MCF 10A (cell line): Measurements from ENCODE around the gene SLC6A7. TPM values are rescaled to one million over a fixed set of nuclear protein-coding genes. Genes with fewer than 3 reads are reported as not detected.

Source experiments
- BruUV-seq: library from RNA; stranded (reverse); fragments of 400-500 nt; replicated peaks from 2 replicates; lab custom pipeline; 2021; lab: Mats Ljungman, UMichigan
- CTCF ChIA-PET: fragments of 300-600 bp; sonication (Branson Sonifier 250); formaldehyde crosslinking; extraction: SDS; loops from one replicate; lab custom pipeline; 2021; ENCODE audit warnings: antibody characterized with exemption, inconsistent platforms; lab: Yijun Ruan, JAX
- POLR2A ChIA-PET: fragments of 300-600, 350-650 bp; sonication (Branson Sonifier 250); formaldehyde crosslinking; extraction: SDS; loops from one replicate; lab custom pipeline; 2020; ENCODE audit warnings: antibody characterized with exemption, inconsistent platforms; lab: Yijun Ruan, JAX
- DNase-seq: peaks from one replicate; pipeline ENCODE4 v3.0.0-alpha.2; 2018; ENCODE audit not compliant: unreplicated experiment
- H3K27ac Mint-ChIP-seq: one replicate; pipeline ENCODE4 v1.8.0; 2022; ENCODE audit warnings: mild to moderate bottlenecking, low read depth, mixed read lengths; ENCODE audit not compliant: unreplicated experiment
- H3K27me3 Mint-ChIP-seq: one replicate; pipeline ENCODE4 v1.8.0; 2022; ENCODE audit warnings: mixed read lengths; ENCODE audit not compliant: insufficient read depth, unreplicated experiment
- H3K36me3 Mint-ChIP-seq: one replicate; pipeline ENCODE4 v1.8.0; 2022; ENCODE audit warnings: mild to moderate bottlenecking, moderate library complexity, mixed read lengths; ENCODE audit not compliant: insufficient read depth, unreplicated experiment
- H3K4me1 Mint-ChIP-seq: one replicate; pipeline ENCODE4 v1.8.0; 2022; ENCODE audit warnings: mixed read lengths; ENCODE audit not compliant: insufficient read depth, unreplicated experiment
- H3K4me3 Mint-ChIP-seq: one replicate; pipeline ENCODE4 v1.8.0; 2022; ENCODE audit warnings: mild to moderate bottlenecking, moderate library complexity, mixed read lengths; ENCODE audit not compliant: unreplicated experiment
- H3K9me3 Mint-ChIP-seq: one replicate; pipeline ENCODE4 v1.8.0; 2022; ENCODE audit warnings: mixed read lengths; ENCODE audit not compliant: unreplicated experiment
- CTCF ChIP-seq: fragments of 200-600 bp; IDR thresholded peaks from one replicate; pipeline ENCODE4 v1.8.0; 2022; ENCODE audit warnings: antibody characterized with exemption, mild to moderate bottlenecking; ENCODE audit not compliant: unreplicated experiment
- intact Hi-C: fragments of 100-400 bp; cut with micrococcal nuclease; formaldehyde crosslinking; loops from 2 replicates; pipeline ENCODE4 v1.14.1; 2022
- total RNA-seq: library from RNA; stranded (reverse); gene quantifications from 2 replicates; pipeline ENCODE4 v1.2.3, GENCODE V29; 2022

Gene SLC6A7
- total RNA-seq, 1 experiment from 2014 or later = not detected

GRCh38 chr5:150256410-150257064 is 66.7 kb downstream of the SLC6A7 start:
- POLR2A ChIA-PET = no interaction called here
- intact Hi-C loops = no loop called here
- no TSS peak for BruUV-seq

GRCh38 chr5:150257424-150257823 is 67.6 kb downstream of the SLC6A7 start:
- no TSS peak for BruUV-seq
- intact Hi-C loops = no loop called here
- Mint-ChIP-seq H3K4me1 (no peaks in the 10 kb centered on the region), H3K4me3 (no peak overlapping the region), H3K36me3 (no peaks in the 10 kb centered on the region), H3K9me3 (no peaks in the 10 kb centered on the region), H3K27ac (no peak overlapping the region), H3K27me3 (no peaks in the 10 kb centered on the region)
- no peak for TF ChIP-seq CTCF
- POLR2A ChIA-PET = no interaction called here
- CTCF ChIA-PET = no interaction called here
- no peak for DNase-seq

More at GRCh38 chr5:150256410-150257064, 66.7 kb downstream of the SLC6A7 start:
- Mint-ChIP-seq H3K27ac (no peak overlapping the region), H3K4me3 (no peak overlapping the region), H3K4me1 (no peaks in the 10 kb centered on the region), H3K27me3 (no peaks in the 10 kb centered on the region), H3K9me3 (no peaks in the 10 kb centered on the region), H3K36me3 (no peaks in the 10 kb centered on the region)
- no peak for TF ChIP-seq CTCF
- CTCF ChIA-PET = interaction anchor here (0.6 to 1.3 kb wide), 4 partner anchors 24 to 93 kb away, joined by 3 to 5 read pairs (median 4); no protein-coding TSS in a partner anchor
- no peak for DNase-seq

GRCh38 chr5:150258130-150258529 is 68.3 kb downstream of the SLC6A7 start:
- intact Hi-C loops = no loop called here
- H3K36me3 Mint-ChIP-seq = no peaks in the 10 kb centered on the region
- H3K4me3 Mint-ChIP-seq = no peak overlapping the region
- H3K27me3 Mint-ChIP-seq = no peaks in the 10 kb centered on the region
- no peak overlapping the region for H3K27ac Mint-ChIP-seq
- no peak for TF ChIP-seq CTCF
- no peak for DNase-seq
- no peaks in the 10 kb centered on the region for H3K9me3 Mint-ChIP-seq
- BruUV-seq = no TSS peak
- ChIA-PET POLR2A (no interaction called here), CTCF (interaction anchor here (1.0 to 1.2 kb wide), 2 partner anchors 10 to 92 kb away, joined by 3 read pairs; no protein-coding TSS in a partner anchor)
- peaks cover 1% of the 10 kb centered on the region for H3K4me1 Mint-ChIP-seq

Other genes starting within 250 kb of the SLC6A7 start
- 0.22 and 0.42 TPM in 2 replicates for gene PDE6A, start 245.3 kb upstream of the SLC6A7 start, total RNA-seq
- 44.1 and 56.2 TPM in 2 replicates for gene SLC26A2, start 229.3 kb upstream of the SLC6A7 start, total RNA-seq
- gene TIGD6, start 189.4 kb upstream of the SLC6A7 start, total RNA-seq = 9.0 and 10.6 TPM in 2 replicates
- 66.8 and 67.8 TPM in 2 replicates for gene HMGXB3, start 189.3 kb upstream of the SLC6A7 start, total RNA-seq
- gene CSF1R, start 103.5 kb upstream of the SLC6A7 start, total RNA-seq = 0.88 and 1.6 TPM in 2 replicates
- 0.07 and 0.63 TPM in 2 replicates for gene PDGFRB, start 34.2 kb upstream of the SLC6A7 start, total RNA-seq
- gene CDX1, start 23.3 kb upstream of the SLC6A7 start, total RNA-seq = not detected in 2 replicates
- not detected in 2 replicates for gene CAMK2A, start 99.7 kb downstream of the SLC6A7 start, total RNA-seq
- gene ARSI, start 112.8 kb downstream of the SLC6A7 start, total RNA-seq = 0.19 and 0.25 TPM in 2 replicates
- gene TCOF1, start 167.6 kb downstream of the SLC6A7 start, total RNA-seq = 68.4 and 83.5 TPM in 2 replicates
- not detected in 2 replicates for gene CD74, start 222.8 kb downstream of the SLC6A7 start, total RNA-seq